DOHH2 (cell line): ENCODE data around the gene LRRC7.

Experiments
- H3F3A ChIP-seq: fragments of 200-600 bp; sonication (generic), shearing (Covaris generic); 2 replicates; pipeline ENCODE4 v1.6.0; 2016; ENCODE audit warnings: antibody characterized with exemption, mild to moderate bottlenecking; ENCODE audit not compliant: control insufficient read depth, insufficient read depth
- H3K27ac ChIP-seq: fragments of 200-600 bp; sonication (generic); 2 replicates; pipeline ENCODE4 v1.5.1; 2014; ENCODE audit warnings: low read depth, mild to moderate bottlenecking, low read length, moderate library complexity
- H3K27me3 ChIP-seq: fragments of 200-600 bp; sonication (generic); 2 replicates; pipeline ENCODE4 v1.6.1; 2014; ENCODE audit warnings: mild to moderate bottlenecking, low read length, mixed read lengths; ENCODE audit not compliant: control insufficient read depth
- H3K36me3 ChIP-seq: fragments of 200-600 bp; sonication (generic); 2 replicates; pipeline ENCODE4 v1.6.1; 2014; ENCODE audit warnings: mild to moderate bottlenecking, low read length, moderate library complexity, mixed read lengths; ENCODE audit not compliant: control insufficient read depth
- H3K4me1 ChIP-seq: fragments of 200-600 bp; sonication (generic); 2 replicates; pipeline ENCODE4 v1.6.1; 2014; ENCODE audit warnings: mild to moderate bottlenecking, low read length, mixed read lengths; ENCODE audit not compliant: control insufficient read depth
- H3K4me2 ChIP-seq: fragments of 200-600 bp; sonication (generic); 2 replicates; pipeline ENCODE4 v1.6.0; 2014; ENCODE audit warnings: mild to moderate bottlenecking, low read length, moderate library complexity
- H3K4me3 ChIP-seq: fragments of 200-600 bp; sonication (generic); 2 replicates; pipeline ENCODE4 v1.5.1; 2014; ENCODE audit warnings: mild to moderate bottlenecking, low read length, mixed read lengths
- H3K79me2 ChIP-seq: fragments of 200-600 bp; sonication (generic); 2 replicates; pipeline ENCODE4 v1.6.1; 2014; ENCODE audit warnings: mild to moderate bottlenecking, low read length, mixed read lengths; ENCODE audit not compliant: control insufficient read depth
- H3K9me2 ChIP-seq: fragments of 200-600 bp; sonication (generic); replicated peaks from 2 replicates; pipeline ENCODE4 v1.6.1; 2014; ENCODE audit warnings: mild to moderate bottlenecking, low read length, mixed read lengths; ENCODE audit not compliant: control insufficient read depth
- H3K9me3 ChIP-seq: fragments of 200-600 bp; sonication (generic); 2 replicates; pipeline ENCODE4 v1.6.1; 2014; ENCODE audit warnings: antibody characterized with exemption, low read length, mixed read lengths; ENCODE audit not compliant: control insufficient read depth, insufficient read depth
- H4K20me1 ChIP-seq: fragments of 200-600 bp; sonication (generic); 2 replicates; pipeline ENCODE4 v1.6.0; 2014; ENCODE audit warnings: low read depth, mild to moderate bottlenecking, antibody characterized with exemption, low read length, moderate library complexity; ENCODE audit not compliant: control insufficient read depth, insufficient read depth
- EZH2phosphoT487 ChIP-seq: fragments of 200-600 bp; sonication (generic); IDR thresholded peaks from 2 replicates; pipeline ENCODE4 v1.6.1; 2017; ENCODE audit warnings: borderline replicate concordance, mild to moderate bottlenecking, antibody characterized with exemption, low read length, moderate library complexity, mixed read lengths
- TF ChIP-seq, protein P1 (sequence below): fragments of 200-600 bp; sonication (generic); IDR thresholded peaks from one replicate; pipeline ENCODE4 v1.5.1; 2014; ENCODE audit warnings: antibody characterized with exemption, mild to moderate bottlenecking, low read depth, low read length; ENCODE audit not compliant: poor library complexity, severe bottlenecking

Gene LRRC7

DNA sequence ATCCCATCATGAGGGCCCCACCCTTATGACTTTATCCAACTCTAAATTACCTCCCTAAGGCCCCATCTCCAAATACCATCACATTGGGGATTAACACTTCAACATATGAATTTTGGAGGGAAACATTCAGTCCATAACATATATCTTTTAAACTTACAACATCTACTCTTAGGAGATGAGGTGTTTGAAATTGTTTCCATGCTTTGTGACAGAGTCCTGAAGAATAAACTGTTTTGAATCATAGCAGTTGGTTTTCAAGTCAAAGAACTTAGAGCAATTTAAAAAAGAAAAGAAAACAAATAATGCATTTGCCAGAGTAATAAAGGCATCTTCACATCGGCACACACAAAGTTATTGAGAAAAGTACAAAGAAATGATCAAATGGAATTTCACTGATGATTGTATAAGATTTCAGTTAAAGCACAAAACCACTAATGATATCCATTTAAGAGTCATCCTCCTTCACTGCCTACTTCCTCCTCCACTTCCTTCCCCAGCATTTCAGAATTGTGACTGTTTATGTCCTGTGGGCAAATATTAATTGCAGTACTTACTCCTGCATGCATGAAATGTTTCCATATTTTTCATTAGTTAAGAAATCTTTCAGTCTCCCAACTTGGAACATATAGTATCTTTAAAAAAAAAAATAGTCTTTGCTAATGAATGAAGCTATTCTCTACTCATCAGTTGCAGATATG is 435.6 kb downstream of the LRRC7 start:
- H3K4me1 ChIP-seq: no peaks in the 10 kb centered on the region
- TF ChIP-seq EZH2phosphoT487: no peak
- TF ChIP-seq, protein P1, sequence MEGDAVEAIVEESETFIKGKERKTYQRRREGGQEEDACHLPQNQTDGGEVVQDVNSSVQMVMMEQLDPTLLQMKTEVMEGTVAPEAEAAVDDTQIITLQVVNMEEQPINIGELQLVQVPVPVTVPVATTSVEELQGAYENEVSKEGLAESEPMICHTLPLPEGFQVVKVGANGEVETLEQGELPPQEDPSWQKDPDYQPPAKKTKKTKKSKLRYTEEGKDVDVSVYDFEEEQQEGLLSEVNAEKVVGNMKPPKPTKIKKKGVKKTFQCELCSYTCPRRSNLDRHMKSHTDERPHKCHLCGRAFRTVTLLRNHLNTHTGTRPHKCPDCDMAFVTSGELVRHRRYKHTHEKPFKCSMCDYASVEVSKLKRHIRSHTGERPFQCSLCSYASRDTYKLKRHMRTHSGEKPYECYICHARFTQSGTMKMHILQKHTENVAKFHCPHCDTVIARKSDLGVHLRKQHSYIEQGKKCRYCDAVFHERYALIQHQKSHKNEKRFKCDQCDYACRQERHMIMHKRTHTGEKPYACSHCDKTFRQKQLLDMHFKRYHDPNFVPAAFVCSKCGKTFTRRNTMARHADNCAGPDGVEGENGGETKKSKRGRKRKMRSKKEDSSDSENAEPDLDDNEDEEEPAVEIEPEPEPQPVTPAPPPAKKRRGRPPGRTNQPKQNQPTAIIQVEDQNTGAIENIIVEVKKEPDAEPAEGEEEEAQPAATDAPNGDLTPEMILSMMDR: no peak
- H3K9me3 ChIP-seq: no peaks in the 10 kb centered on the region
- H3K9me2 ChIP-seq: no peaks in the 10 kb centered on the region
- no peaks in the 10 kb centered on the region for H3K79me2 ChIP-seq
- no peaks in the 10 kb centered on the region; the same call in 1 of the 2 replicates for H4K20me1 ChIP-seq
- no peak overlapping the region for H3K27ac ChIP-seq
- no peak overlapping the region for H3K4me2 ChIP-seq
- no peaks in the 10 kb centered on the region for H3K27me3 ChIP-seq
- H3F3A ChIP-seq: no peaks in the 10 kb centered on the region
- H3K4me3 ChIP-seq: no peak overlapping the region
- no peaks in the 10 kb centered on the region for H3K36me3 ChIP-seq

- H3K27me3 ChIP-seq: no peaks in the 10 kb centered on the region
- no peaks in the 10 kb centered on the region for H3F3A ChIP-seq
- no peaks in the 10 kb centered on the region for H3K9me2 ChIP-seq
- no peaks in the 10 kb centered on the region for H3K36me3 ChIP-seq
- no peaks in the 10 kb centered on the region for H3K4me1 ChIP-seq
- no peaks in the 10 kb centered on the region; the same call in 1 of the 2 replicates for H4K20me1 ChIP-seq
- H3K4me2 ChIP-seq: no peak overlapping the region
- H3K9me3 ChIP-seq: no peaks in the 10 kb centered on the region
- no peak overlapping the region for H3K4me3 ChIP-seq
- no peak overlapping the region for H3K27ac ChIP-seq
- H3K79me2 ChIP-seq: no peaks in the 10 kb centered on the region
- TF ChIP-seq EZH2phosphoT487: no peak
- TF ChIP-seq, protein P1: no peak
These were observed 437.8 kb downstream of the LRRC7 start for GRCh38 chr1:70005386-70006034.

GRCh38 chr1:70008660-70009059 is 440.9 kb downstream of the LRRC7 start:
- no peaks in the 10 kb centered on the region for H3K79me2 ChIP-seq
- H3F3A ChIP-seq: no peaks in the 10 kb centered on the region
- no peaks in the 10 kb centered on the region for H3K9me3 ChIP-seq
- H3K4me1 ChIP-seq: no peaks in the 10 kb centered on the region
- H3K27me3 ChIP-seq: no peaks in the 10 kb centered on the region
- no peak for TF ChIP-seq EZH2phosphoT487
- TF ChIP-seq, protein P1: no peak
- no peak overlapping the region for H3K4me2 ChIP-seq
- H3K4me3 ChIP-seq: no peak overlapping the region
- no peak overlapping the region for H3K27ac ChIP-seq
- no peaks in the 10 kb centered on the region; the same call in 1 of the 2 replicates for H4K20me1 ChIP-seq
- H3K36me3 ChIP-seq: no peaks in the 10 kb centered on the region
- H3K9me2 ChIP-seq: no peaks in the 10 kb centered on the region
